Measurements from ENCODE around the gene C3orf33.

C3orf33 gene

GRCh38 chr3:155790272-155790925 is 15.7 kb downstream of the C3orf33 start:
- no peak for DNase-seq (ENCODE audit: low spot score)

- DNase-seq (ENCODE audit: low spot score): no peak
Observed at GRCh38 chr3:155785662-155786295, 20.3 kb downstream of the C3orf33 start.

DNA sequence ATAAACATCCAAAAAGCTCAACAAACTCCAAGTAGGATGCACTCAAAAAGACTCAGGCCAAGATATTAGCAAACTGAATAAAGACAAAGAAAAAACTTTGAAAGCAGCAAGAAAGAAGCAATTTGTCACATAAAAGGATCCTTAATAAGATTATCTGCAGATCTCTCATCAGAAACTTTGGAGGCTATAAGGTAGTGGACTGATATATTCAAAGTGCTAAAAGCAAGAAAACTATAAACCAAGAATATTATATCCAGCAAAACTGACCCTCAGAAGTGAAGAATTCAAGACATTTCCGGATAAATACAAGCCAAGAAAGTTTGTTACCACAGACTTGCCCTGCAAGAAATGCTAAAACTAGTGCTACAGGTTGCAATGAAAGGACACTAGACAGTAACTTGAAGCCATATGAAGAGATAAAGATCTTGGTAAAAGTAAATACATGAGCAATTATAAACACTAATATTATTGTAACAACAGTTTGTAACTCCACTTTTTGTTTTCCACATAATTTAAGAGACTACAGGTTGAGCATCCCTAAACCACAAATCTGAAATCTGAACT is 23.6 kb downstream of the C3orf33 start:
- DNase-seq (ENCODE audit: low spot score): no peak

- DNase-seq (ENCODE audit: low spot score): no peak
Observed at GRCh38 chr3:155780291-155780690, 25.8 kb downstream of the C3orf33 start.

- no peak for DNase-seq (ENCODE audit: low spot score)
Observed at GRCh38 chr3:155778462-155778861, 27.6 kb downstream of the C3orf33 start.

DNA sequence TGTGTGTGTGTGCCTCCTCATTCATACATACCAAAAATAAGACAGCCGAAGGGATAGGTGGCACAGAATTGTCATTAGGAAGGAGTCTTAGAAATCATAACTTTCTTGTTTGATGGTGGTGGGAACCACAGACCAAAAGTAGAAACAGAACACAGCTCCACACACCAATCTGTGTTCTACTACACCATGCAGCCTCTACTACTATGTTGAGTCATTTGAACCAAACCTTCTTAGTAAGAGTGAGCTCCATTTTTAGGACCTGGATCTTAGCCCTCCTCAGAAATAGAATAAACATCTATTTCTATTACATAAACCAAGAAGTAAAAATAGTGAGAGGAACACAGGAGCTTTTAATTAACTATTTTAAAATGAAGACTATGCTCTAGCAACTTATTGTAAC is 33.3 kb downstream of the C3orf33 start:
- DNase-seq (ENCODE audit: low spot score): no peak

DNA sequence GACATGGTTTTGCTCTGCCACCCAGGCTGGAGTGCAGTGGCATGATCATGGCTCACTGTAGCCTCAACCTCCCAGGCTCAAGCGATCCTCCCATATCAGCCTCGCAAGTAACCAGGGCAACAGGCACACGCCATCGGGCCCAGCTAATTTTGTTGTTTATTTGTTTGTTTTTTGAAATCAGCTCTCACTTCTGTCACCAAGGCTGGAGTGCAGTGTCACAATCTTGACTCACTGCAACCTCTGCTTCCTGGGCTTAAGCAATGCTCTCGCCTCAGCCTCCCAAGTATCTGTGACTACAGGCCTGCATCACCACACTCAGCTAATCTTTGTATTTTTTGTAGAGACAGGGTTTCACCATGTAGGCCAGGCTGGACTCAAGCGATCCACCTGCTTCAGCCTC is 35.0 kb downstream of the C3orf33 start:
- DNase-seq (ENCODE audit: low spot score): no peak

DNA sequence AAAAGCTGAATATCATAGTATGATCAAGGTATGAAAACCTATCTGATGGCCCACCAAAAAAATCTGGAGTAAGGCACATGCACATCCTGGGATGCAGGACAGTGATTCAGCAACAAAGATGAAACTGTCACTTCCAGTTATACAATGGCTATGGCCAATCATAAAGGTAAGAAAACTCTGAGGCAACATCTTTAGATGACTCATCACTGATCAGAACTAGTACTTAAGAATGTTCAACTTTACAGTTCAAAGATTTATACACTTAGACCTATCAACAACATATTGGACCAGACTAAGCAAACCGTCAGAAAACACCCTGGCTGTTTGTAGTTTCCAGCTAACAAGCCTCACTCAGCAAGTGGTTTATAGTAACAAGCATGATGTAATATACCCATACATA is 39.9 kb downstream of the C3orf33 start:
- DNase-seq (ENCODE audit: low spot score): no peak

DNA sequence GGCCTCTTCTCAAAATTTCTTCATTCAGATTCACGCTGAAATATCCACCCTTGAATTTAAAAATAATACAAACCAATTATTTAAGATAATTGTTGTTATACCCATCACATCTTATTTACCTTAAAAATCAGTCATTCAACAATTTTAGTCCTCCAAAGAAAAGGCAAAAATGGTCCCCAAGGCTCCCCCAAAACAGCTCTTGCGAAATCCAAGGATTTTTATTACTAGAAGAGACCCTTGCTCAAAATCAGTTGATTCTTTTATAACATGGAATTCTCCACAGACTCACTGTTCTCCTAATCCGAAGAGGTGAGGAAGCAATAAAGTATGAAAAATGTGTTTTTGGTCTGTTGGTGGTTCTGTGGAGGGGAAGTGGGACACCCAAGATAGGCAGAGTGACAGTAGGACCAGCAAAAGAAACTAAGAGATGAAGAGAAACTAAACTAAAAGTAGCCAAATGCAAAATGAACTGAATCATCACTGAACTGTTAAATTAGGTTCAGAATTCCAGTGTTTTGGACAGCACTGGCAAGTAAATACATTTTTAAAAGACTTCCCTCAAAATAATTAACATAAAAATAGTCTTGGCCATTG is 42.1 kb downstream of the C3orf33 start:
- DNase-seq (ENCODE audit: low spot score): no peak

- DNase-seq (ENCODE audit: low spot score): no peak
Observed at GRCh38 chr3:155760653-155761052, 45.4 kb downstream of the C3orf33 start.

GRCh38 chr3:155757577-155757976 is 48.5 kb downstream of the C3orf33 start:
- no peak for DNase-seq (ENCODE audit: low spot score)

DNA sequence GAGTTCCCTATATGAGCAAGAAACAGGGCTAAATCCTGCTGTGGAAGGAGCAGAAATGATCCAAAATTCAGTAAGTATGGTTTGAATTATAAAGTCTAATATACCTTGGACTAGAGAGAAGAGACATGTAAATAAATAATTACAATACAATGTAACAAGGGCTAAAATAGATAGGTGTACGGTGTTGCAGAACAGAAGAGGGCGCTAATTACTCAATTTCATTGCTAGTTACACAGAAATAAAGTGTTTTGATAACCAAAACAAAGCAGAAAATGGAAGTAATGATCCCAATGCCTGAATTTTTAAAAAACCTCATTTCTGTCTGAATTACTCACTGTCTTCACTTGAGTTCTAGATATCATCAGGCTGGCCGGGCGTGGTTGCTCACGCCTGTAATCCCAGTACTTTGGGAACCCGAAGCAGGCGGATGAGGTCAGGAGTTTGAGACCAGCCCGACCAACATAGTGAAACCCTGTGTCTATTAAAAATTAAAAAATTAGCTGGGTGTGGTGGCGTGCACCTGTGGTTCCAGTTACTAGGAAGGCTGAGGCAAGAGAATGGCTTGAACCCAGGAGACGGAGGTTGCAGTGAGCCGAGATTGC is 52.9 kb downstream of the C3orf33 start:
- DNase-seq (ENCODE audit: low spot score): no peak

- DNase-seq (ENCODE audit: low spot score): no peak
Observed at GRCh38 chr3:155748611-155749365, 57.3 kb downstream of the C3orf33 start.

DNA sequence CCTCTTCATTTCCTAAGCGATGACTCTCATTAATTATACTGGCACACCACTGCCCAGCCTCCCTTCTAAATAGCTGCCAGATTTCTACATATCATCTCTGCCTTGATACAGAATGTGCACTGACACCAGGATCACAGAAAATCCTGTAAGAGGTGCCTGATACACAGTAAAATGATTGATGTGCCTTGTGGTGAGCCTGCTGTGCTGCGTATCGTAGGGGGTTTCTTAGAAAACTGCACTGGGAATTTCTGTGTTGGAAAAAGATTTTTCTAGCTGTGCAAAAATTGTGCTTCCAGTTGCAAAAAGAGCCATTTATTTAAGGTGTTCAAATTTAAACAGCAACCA is 58.2 kb downstream of the C3orf33 start:
- DNase-seq (ENCODE audit: low spot score): no peak

DNA sequence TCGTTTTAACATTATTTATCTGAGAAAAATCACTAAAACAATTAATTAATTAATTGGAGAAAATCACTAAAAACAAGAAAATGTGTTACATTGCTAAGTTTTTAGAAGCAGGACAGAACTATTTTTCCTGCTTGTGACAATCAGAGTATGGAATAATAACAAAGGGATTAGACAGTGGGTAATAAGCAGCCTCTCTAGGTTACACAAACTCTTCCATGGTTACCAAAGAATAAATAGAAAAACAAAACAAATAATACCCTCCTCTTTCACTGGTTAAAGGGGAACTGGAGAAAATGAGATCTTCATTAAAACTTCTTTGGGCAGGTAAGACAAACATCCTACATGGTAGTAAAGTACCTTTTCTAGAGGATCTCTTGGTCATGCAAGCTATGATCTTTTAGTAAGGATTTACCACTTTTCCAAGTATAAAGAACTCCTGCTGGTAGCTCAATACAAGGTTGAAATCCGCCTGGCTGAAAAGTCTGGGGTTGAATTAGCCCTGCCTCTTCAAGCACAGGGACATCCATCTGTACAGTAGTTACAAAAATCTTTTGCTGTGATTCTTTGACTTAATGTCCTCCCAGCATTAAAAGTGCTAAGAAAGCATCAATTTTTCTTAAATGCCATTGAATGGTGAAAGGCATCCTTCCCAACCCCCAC is 58.7 kb downstream of the C3orf33 start:
- DNase-seq (ENCODE audit: low spot score): no peak

DNA sequence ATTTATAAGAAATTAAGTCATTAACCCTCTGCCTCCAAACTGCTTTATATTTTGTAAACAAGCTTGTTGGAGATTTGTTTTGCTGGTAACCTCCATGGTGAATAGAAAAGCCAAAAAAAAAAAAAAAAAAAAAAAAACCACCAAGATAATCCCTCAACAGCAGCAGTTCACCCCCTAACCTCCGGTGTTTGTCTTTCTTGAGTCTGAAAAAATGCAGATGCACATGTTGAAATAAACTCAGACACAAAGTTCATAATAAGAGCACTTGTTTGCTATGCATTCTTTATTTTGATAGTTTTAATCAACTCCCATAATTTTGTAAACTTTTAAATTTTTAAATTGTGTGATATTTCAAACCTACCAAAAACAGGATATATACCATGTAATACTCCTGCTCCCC is 59.4 kb downstream of the C3orf33 start:
- no peak for DNase-seq (ENCODE audit: low spot score)

DNA sequence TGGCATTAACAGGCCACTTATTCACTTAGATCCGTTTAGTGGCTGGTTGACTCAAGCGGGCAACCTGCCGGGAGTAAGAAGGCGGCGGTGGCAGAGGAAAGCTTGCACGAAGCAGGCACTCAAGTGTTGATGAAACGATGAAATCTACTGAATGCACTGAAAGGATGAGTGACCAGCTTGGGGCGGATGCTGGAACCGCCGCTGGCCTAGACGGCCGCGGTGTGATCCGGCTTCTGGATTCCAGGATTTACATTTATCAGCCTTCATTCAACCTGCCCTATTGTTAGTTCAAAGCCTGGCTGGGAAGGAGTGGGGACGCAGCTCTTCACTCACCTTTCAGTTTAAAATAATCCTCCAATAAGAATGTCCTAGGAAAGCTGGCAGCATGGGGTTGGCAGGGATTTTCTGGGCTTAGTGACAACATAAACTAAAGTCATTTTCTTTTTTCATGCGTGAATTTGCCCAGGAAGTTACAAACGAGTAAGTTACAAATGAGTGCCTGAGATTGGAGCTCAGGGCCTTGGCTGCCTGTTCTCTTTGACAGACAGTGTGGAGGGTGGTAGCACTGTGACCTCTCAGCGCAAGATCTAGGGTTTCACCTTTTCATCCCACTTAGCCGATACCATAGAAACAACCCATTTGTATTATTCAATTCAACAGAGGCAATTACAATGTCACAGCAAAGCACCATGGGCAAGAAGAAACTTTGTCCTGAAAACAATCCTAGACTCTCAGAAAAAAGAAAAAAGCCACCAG is 60.1 kb downstream of the C3orf33 start:
- peak; percentile 45 for DNase-seq (ENCODE audit: low spot score)

DNA sequence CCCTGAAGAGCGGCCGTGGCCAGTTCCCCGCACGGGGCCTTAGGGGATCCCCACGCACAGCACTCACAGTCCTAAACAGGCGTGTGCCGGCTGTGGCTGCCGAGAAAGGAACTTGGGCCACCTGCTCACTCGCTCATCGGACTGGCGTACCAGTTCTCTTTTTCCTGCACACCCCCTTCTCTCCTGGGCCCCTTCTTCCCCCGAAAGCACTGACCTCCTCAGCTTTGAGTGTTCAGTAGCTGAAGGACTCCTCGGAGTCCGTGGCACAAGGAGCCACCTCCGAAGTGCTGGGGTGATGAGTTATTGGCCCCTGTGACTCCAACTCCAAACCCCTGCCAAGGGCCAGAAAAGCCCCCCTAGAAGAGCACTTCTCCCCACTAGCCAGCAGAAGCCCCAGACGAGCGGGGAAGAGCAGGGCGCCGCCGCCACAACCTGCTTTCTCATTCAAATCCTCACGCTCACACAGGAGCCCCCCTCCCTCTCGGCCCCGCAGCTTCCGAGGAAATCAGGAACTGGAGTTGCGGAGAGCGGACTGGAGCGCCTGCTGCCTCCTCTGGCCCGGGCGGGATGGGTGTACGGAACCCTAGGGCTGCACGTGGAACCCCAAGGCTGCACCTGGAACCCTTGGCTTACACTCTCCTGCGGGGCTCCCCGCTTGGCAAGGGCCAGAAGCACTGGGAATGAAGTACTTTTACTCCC is 61.3 kb downstream of the C3orf33 start, which contains the start of gene PLCH1:
Gene PLCH1 (minus strand): TSS at position 446 of the 699 bp plus-strand sequence. CDS start 40,847 bp downstream, outside the sequence.
- peak; percentile 74 for DNase-seq (ENCODE audit: low spot score)

GRCh38 chr3:155744010-155744625 is 62.0 kb downstream of the C3orf33 start:
- DNase-seq (ENCODE audit: low spot score): peak; percentile 71
